HFF-Myc (cell line): ENCODE measurements around the gene PEAK3.

Experiments used
- DNase-seq: peaks from one replicate; pipeline ENCODE4 v3.0.0-alpha.2; 2011; ENCODE audit warnings: low read depth; ENCODE audit errors: extremely low read depth
- H3K4me3 ChIP-seq: replicated peaks from 2 replicates; pipeline ENCODE4 v1.5.1; 2011; ENCODE audit warnings: low read depth, mild to moderate bottlenecking, control low read depth, low read length
- TF ChIP-seq, protein P1 (sequence below): IDR thresholded peaks from 2 replicates; pipeline ENCODE4 v1.5.1; 2012; ENCODE audit warnings: mild to moderate bottlenecking, low read depth, low read length, control low read depth; ENCODE audit errors: missing control alignments

Gene PEAK3

DNA sequence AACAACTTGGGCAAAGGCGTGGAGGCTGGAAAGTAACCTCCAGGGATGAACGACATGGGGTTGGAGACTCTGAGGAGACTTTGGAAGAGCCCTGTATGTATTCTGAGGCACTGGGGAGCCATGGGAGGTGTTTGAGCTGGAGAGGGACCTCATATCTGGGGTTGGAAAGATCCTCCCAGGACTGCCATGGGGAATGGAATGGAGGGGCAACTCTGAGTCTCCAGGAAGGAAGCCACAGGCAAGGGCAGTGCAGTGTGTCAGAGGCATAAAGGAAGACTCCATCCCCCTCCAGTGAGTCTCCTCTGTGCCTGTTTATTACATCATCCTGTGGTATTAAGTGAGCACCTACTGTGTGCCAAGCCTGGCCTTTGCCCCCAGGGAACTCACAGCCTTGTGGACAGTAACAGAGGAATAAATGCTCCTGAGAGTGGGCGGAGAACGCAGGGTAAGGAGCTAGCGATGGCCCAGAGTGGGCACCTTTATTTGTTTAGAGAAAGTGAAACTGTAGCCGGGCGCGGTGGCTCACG lies 7.7 kb downstream of the PEAK3 start:
- H3K4me3 ChIP-seq = 0 out of 2 replicates have a peak overlapping the region, but pooled peaks have one; percentile 98
- TF ChIP-seq, protein P1, sequence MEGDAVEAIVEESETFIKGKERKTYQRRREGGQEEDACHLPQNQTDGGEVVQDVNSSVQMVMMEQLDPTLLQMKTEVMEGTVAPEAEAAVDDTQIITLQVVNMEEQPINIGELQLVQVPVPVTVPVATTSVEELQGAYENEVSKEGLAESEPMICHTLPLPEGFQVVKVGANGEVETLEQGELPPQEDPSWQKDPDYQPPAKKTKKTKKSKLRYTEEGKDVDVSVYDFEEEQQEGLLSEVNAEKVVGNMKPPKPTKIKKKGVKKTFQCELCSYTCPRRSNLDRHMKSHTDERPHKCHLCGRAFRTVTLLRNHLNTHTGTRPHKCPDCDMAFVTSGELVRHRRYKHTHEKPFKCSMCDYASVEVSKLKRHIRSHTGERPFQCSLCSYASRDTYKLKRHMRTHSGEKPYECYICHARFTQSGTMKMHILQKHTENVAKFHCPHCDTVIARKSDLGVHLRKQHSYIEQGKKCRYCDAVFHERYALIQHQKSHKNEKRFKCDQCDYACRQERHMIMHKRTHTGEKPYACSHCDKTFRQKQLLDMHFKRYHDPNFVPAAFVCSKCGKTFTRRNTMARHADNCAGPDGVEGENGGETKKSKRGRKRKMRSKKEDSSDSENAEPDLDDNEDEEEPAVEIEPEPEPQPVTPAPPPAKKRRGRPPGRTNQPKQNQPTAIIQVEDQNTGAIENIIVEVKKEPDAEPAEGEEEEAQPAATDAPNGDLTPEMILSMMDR = no peak
- DNase-seq = no peak

DNA sequence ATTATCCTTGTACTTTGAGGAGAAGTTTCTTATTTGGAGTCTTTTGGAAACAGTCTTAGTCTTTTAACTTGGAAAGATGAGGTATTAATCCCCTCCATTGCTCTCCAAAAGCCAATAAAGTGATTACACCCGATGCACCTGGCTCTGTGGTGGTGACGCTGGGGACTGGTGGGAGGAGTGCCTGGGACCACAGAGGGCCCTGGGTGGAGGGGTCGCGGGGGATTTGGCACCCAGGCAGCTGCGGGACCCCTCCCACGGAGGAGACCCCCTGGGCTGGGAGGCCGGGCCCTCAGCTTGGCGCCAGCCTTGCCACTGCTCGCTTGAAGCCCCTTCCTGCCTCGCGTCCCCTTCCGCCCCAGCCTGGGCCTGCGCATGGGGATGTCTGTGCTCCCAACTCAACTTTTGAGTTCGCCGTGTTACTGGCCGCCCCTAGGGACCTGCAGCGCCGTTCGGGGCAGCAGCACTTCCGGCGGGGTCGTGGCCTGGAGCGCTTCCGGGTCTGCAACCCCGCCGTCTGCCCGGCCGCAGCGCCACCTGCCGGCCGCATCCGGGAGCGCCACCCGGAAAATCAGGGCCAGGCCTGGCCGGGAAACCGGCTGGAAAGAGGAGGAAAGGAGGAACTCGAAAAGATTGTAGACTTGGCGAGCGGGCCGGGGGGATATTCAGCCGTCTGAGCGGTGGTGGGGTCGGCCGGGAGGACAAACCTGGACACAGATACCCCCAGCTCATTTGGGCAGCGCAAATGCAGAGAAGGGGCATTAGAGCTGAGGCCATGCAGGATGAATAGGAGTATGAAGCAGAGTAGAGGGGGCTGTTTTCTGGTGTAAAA lies 8.4 kb downstream of the PEAK3 start:
- DNase-seq = no peak
- TF ChIP-seq, protein P1 = peak; percentile 95
- H3K4me3 ChIP-seq = peak overlapping the region; percentile 98

DNA sequence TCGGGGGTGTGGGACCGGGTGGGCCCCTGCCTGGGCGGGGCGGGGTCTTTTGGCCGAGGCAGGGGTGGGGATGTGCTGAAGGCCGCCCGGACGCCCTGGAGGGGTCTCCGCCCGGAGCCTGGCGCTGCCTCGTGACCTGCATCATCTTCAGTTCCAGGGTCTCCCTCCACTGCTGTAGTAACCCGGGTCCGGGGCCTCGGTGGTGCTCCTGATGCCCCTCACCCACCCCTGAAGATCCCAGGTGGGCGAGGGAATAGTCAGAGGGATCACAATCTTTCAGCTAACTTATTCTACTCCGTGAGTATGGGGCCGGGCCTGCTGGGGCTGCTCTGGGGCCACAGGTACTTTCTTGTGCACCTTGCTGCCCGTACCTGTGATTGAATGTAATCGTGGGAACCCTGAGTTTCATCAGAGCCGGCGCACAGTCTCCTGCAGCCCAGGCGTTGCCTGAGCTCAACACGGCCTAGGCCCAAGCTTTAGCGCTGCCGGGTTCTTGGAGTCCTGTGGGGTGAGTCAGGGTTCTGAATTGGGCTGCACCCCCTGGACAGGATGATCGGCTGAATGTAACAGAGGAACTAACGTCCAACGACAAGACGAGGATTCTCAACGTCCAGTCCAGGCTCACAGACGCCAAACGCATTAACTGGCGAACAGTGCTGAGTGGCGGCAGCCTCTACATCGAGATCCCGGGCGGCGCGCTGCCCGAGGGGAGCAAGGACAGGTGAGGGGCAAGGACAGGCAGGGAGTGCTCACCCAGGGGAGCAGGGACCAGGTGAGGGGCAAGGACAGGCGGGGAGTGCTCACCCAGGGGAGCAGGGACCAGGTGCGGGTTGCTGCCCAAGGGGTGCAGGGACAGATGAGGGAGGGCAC lies 10.5 kb downstream of the PEAK3 start:
- DNase-seq = no peak
- TF ChIP-seq, protein P1 = no peak
- H3K4me3 ChIP-seq = peak overlapping the region; percentile 98

DNA sequence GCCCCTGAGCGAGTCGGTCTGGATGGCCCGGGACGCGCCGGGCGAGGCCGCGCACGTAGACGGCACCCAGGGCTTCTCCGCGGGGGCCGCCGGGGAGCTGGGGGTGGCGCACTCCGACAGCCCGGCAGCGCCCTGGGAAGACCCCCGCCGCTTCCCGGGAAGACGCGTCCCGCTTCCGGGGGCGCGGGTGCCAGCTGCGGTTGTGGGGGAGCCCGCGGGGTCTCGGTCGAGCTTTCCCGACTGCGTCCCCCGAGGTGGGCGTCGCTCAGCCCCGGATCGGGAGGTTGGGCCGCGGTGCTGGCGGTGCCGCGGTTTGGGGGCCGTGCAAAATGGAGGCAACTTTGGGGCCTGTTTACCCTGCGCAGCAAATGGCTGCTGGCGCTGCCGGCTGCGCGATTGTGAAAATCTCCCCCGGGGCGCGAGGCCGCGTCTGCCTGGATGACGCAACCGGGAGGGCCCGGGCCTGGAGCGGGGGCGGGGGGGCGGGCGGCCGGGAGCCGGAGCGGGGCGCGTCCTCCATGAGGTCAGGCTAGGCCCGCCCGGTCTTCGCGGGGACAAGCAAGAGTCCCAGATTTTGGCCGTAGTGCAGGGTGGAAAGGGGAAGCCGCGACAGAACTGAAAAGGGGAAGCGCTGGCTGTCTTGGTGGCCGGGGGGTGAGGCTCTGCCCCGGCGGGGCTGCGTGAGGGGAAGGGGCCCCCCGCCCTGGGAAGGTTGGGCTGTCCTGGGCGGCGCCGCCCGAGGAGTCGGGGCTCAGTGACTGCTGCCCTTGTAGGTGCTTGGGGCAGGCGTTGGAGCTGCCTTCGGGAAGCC lies 11.3 kb downstream of the PEAK3 start:
- TF ChIP-seq, protein P1 = no peak
- peak overlapping the region; percentile 98 for H3K4me3 ChIP-seq
- DNase-seq = no peak

DNA sequence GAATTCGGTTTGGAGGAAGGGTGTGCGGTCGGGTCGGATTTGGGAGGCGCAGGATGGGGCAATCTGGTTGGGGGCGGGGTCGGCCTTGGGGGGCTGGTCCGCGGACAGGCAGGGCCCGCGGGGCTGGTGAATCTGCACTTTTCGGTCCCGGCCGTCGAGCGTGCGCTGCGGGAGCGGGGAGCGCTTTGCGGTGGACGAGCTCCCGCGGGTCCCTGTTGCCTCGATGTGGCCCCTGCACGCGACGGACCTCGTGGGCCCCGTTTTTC lies 11.9 kb downstream of the PEAK3 start:
- no peak for DNase-seq
- H3K4me3 ChIP-seq = peak overlapping the region; percentile 98
- TF ChIP-seq, protein P1 = no peak
